Urothelium cell line (cell line): ENCODE measurements around the gene WDR45B.
A peak's percentile ranks its signal among the peaks of the same experiment; 100 is the strongest.

ENCODE experiments used
- DNase-seq: peaks from one replicate; pipeline ENCODE4 v3.0.0; 2011; ENCODE audit warnings: low spot score, mixed read lengths
- FAIRE-seq: peaks from 2 replicates; lab custom pipeline; 2011; peaks lifted over from hg19 to GRCh38; lab: Jason Lieb, UNC

WDR45B gene

GRCh38 chr17:82678265-82678891 lies 30.1 kb upstream of the WDR45B start:
- DNase-seq = no peak
- FAIRE-seq = no peak

DNA sequence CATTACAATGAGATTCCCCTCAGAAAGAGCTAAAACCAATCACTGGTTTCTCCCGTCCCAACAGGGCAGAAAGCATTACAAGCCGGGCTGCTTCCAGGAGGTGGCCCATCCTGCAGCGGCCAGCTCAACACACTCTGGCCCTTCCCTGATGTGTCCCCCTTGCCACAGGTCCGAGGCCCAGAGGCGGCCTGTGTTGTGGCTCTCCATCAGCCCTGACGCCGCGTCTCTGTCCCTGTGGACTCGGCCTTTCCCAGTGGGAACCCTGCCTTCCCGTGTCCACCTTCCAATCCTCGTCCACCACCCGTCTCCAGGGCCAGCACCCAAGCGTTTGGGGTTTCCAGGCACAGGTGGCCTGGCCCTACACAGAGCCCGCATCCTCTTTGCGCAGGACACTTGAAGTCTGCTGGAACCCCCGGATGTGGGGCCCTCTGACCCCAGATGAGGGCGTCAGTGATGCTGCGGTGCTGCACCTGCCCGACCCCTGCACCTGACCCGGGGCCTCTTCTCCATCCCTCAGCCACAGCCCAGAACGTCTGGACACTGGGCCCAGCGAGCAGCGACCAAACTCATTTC lies 29.2 kb upstream of the WDR45B start:
- DNase-seq (no peak), FAIRE-seq (no peak)

DNA sequence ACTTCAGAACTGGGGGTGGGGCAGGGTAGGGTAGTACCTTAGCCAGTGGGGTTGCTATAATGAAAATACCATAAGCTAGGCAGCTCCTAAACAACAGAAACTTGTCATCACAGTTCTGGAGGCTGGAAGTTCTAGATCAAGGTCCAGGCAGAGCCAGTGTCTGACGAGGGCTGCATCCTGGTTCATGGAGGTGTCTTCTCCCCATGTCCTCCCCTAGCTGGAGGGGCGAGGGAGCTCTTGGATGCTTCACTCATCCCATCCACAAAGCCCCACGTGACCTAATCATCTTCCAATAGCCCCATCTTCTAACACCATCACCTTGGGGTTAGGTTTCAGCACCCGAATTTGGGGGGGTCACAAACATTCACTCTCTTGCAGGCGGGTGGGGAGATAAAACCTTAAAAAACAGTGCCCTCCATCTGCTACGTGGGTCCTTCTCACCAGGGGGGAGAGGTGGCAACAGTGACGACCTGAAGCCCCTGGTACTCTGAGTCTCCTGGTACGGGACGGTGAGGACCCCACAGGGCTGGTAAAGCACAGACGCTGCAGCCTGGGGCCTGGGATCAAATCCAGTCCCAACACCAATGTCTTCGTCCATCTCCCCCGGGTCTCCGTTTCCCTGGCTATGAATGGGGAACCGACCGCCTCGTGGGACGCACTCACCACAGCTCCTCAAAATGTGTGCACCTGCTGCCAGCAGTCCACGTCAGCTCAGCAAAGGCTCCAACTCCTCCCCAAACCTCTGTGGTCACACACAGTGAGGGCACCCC lies 27.4 kb upstream of the WDR45B start:
- no peak for FAIRE-seq

DNA sequence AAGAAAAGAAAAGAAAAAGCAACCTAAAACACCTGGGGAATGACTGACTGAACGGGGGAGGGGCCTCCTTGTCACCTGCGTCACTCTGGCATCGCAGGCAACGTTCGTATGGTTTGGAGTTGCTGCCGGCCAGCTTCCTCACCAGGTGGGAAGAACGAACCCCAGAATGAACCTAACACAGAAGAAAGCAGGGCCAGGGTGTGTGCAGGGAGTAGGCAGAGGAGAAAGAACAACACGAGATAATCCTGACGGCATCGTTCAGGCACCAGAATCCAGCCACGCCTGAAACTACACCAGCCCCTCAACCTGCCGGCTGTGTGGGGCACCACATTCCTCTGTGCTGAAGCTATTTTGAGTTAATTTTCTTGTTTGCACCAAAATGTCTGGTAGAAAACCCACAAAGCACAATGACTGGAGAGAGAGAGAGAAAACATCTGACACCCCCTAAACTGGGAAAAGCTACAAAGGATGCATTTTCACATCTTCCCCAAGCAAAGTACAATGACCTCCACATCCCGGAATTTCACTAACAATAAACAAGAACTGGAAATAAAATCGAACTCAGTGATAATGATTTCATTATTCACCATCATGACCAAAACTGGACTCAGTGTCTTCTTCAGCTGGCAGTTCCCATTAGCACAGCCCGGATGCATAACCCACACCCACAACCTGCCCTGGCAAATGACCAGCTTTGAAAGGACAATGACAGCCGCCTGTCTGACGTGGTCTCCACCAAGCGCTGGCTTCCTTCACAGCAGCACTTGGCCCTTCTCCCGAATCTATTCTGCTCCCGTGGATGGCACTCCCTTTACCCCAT lies 26.6 kb upstream of the WDR45B start:
- DNase-seq = no peak
- no peak for FAIRE-seq

More for the DNA sequence above, 27.4 kb upstream of the WDR45B start:
- no peak for DNase-seq

GRCh38 chr17:82670661-82671450 lies 22.6 kb upstream of the WDR45B start:
- no peak for FAIRE-seq
- DNase-seq = no peak

GRCh38 chr17:82668631-82669099 lies 20.4 kb upstream of the WDR45B start:
- peak; percentile 91 for DNase-seq
- peak; percentile 98 for FAIRE-seq

- DNase-seq (no peak), FAIRE-seq (no peak)
These were observed 19.9 kb upstream of the WDR45B start for GRCh38 chr17:82668024-82668630.

DNA sequence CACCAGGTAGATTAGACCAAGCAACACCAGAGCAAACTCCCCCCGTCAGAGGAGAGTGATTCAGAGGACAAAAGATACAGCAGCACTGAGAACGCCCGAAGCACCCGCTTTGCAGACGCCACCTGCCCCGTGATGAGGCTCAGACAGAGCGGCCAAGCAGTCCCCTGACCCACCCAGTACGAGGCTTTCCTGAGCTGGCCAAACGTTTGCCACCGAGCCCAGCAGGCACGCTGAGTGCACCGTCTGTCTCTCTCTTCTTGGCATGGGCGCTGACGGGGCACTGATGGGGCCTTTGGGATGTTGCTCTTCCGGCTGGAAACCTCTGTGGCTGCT lies 19.4 kb upstream of the WDR45B start:
- FAIRE-seq = peak; percentile 9
- no peak for DNase-seq

DNA sequence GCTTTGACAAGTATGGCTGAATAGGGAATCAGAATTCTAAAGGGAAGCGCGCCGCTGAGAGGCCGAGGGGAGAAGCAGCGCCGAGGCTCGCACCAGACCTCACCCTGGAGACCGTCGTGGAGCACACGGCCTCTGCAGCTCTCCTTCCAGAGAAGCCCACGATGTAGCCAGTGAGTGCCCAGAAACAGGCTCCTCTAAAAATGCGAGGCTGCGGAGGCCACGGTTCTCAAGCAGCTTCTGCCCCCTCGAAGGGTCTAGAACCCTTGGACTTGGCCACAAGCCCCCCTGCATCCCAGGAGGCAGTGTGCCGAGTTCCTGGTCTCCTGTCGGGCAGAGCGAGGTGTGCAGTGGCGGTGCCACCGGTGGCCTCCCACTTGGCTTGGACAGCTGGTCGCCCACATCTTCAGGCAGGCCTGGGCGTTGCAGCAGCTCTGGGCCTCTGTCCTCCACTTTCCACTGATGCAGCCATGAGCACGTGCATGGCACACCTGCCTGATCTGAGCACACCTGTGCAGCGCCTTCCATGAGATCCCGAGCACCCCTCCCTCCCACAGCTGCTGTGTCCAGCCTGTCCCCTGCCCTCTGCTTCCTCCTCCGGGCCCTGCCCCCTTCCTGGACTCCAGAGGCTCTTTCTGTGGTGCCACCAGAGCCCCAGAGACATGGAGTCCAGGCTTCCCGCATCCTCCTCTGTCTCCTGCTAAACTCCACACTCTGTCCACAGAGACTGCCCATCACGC lies 18.9 kb upstream of the WDR45B start:
- DNase-seq (no peak), FAIRE-seq (no peak)

- FAIRE-seq (no peak), DNase-seq (no peak)
These were observed 17.6 kb upstream of the WDR45B start for GRCh38 chr17:82665891-82666290.

GRCh38 chr17:82665217-82665616 lies 17.0 kb upstream of the WDR45B start:
- FAIRE-seq = no peak
- DNase-seq = no peak

- no peak for FAIRE-seq
These were observed 16.5 kb upstream of the WDR45B start for GRCh38 chr17:82664701-82665182.

DNA sequence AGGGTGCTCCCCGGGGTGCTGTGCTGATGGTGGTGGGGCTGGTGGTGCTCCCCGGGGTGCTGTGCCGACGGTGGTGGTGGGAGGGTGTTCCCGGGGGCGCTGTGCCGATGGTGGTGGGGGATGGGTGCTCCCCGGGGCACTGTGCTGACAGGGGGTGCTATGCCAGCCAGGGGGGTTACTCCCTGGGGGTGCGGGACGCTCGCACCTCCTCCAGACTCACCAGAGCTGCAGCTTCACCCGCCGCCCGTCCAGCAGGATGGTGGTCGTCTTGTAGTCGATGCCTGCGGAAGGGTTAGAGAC lies 16.0 kb upstream of the WDR45B start:
- FAIRE-seq (peak; percentile 13), DNase-seq (no peak)

More at GRCh38 chr17:82664701-82665182, 16.5 kb upstream of the WDR45B start:
- DNase-seq = no peak

- FAIRE-seq = no peak
These were observed 15.4 kb upstream of the WDR45B start for GRCh38 chr17:82663381-82664275.

GRCh38 chr17:82662711-82663261 lies 14.5 kb upstream of the WDR45B start:
- DNase-seq (no peak), FAIRE-seq (no peak)

More at GRCh38 chr17:82663381-82664275, 15.4 kb upstream of the WDR45B start:
- no peak for DNase-seq

- no peak for FAIRE-seq
- DNase-seq = no peak
These were observed 13.8 kb upstream of the WDR45B start for GRCh38 chr17:82661717-82662683.

- FAIRE-seq = no peak
These were observed 11.6 kb upstream of the WDR45B start for GRCh38 chr17:82659886-82660285.

More at GRCh38 chr17:82659886-82660285, 11.6 kb upstream of the WDR45B start:
- DNase-seq = no peak
